ENCODE measurements around the gene MZT2B.
"Not testable (repeated sequence)": the region's sequence is repeated elsewhere in the genome, so short reads cannot be mapped to it uniquely, and the experiment has no call there.

The MZT2B gene

GRCh38 chr2:130228467-130229160 lies 46.6 kb downstream of the MZT2B start:
- not testable (repeated sequence) for H3K4me3 ChIP-seq, H3K36me3 ChIP-seq, H3K27me3 ChIP-seq, H3K4me2 ChIP-seq, H3K27ac ChIP-seq, H4K20me1 ChIP-seq, H3K4me1 ChIP-seq, H3K9ac ChIP-seq
- peaks cover 0 to 10% (median 5%) of the 10 kb centered on the region in 11 experiments; a peak in 5 of 22 replicates for H3K9me3 ChIP-seq (replicated peaks in 1 of 11)

GRCh38 chr2:130229161-130229510 lies 47.1 kb downstream of the MZT2B start:
- H3K9me3 ChIP-seq (replicated peaks in 1 of 11), result peaks cover 0 to 10% (median 5%) of the 10 kb centered on the region in 11 experiments; a peak in 5 of 22 replicates
- not testable (repeated sequence) for H4K20me1 ChIP-seq, H3K4me2 ChIP-seq, H3K27ac ChIP-seq, H3K36me3 ChIP-seq, H3K4me1 ChIP-seq, H3K9ac ChIP-seq, H3K27me3 ChIP-seq, H3K4me3 ChIP-seq

GRCh38 chr2:130230376-130230775 lies 48.3 kb downstream of the MZT2B start:
- H3K4me3 ChIP-seq, H4K20me1 ChIP-seq, H3K4me1 ChIP-seq, H3K9ac ChIP-seq, H3K27ac ChIP-seq, H3K4me2 ChIP-seq, H3K27me3 ChIP-seq, H3K36me3 ChIP-seq: not testable (repeated sequence)
- peaks cover 0 to 10% (median 5%) of the 10 kb centered on the region in 11 experiments; a peak in 5 of 22 replicates for H3K9me3 ChIP-seq (replicated peaks in 1 of 11)

GRCh38 chr2:130230907-130231306 lies 48.8 kb downstream of the MZT2B start:
- H4K20me1 ChIP-seq, H3K4me2 ChIP-seq, H3K4me1 ChIP-seq, H3K9ac ChIP-seq, H3K4me3 ChIP-seq, H3K36me3 ChIP-seq, H3K27me3 ChIP-seq, H3K27ac ChIP-seq: not testable (repeated sequence)
- H3K9me3 ChIP-seq (replicated peaks in 1 of 11), result peaks cover 0 to 10% (median 5%) of the 10 kb centered on the region in 11 experiments; a peak in 5 of 22 replicates

- no peaks in the 10 kb centered on the region for H4K20me1 ChIP-seq
- no peaks in the 10 kb centered on the region for H3K27me3 ChIP-seq
- H3K4me2 ChIP-seq, result no peak overlapping the region
- no peaks in the 10 kb centered on the region for H3K4me1 ChIP-seq
- no peak overlapping the region for H3K4me3 ChIP-seq
- no peak overlapping the region for H3K27ac ChIP-seq
- peaks cover 0 to 10% (median 5%) of the 10 kb centered on the region in 11 experiments; a peak in 5 of 22 replicates for H3K9me3 ChIP-seq (replicated peaks in 1 of 11)
- H3K36me3 ChIP-seq, result no peaks in the 10 kb centered on the region
- H3K9ac ChIP-seq, result no peak overlapping the region
- no peak for TF ChIP-seq Cebpa-rat (IDR thresholded peaks at IDR 0.05)
Observed at GRCh38 chr2:130231656-130232055, 49.6 kb downstream of the MZT2B start.

GRCh38 chr2:130233066-130233465 lies 51.0 kb downstream of the MZT2B start:
- H3K36me3 ChIP-seq, H3K4me1 ChIP-seq, H4K20me1 ChIP-seq, H3K4me3 ChIP-seq, H3K9ac ChIP-seq, H3K27me3 ChIP-seq, H3K27ac ChIP-seq, H3K4me2 ChIP-seq: not testable (repeated sequence)
- H3K9me3 ChIP-seq (replicated peaks in 1 of 11), result peaks cover 0 to 10% (median 5%) of the 10 kb centered on the region in 11 experiments; a peak in 5 of 22 replicates

GRCh38 chr2:130239581-130239980 lies 57.5 kb downstream of the MZT2B start:
- not testable (repeated sequence) for H3K27me3 ChIP-seq; H3K4me2 ChIP-seq; H3K36me3 ChIP-seq; H3K9ac ChIP-seq; H3K27ac ChIP-seq; H3K4me3 ChIP-seq; H3K9me3 ChIP-seq (replicated peaks in 1 of 11); H3K4me1 ChIP-seq; H4K20me1 ChIP-seq

All from BLaER1 treated with 17β-estradiol and CSF1 and Interleukin-3, amounts not matched to agents 10 nM and 100 nM (cell line).